ENCODE results near the gene USP33.
"Not testable (repeated sequence)": the region's sequence is repeated elsewhere in the genome, so short reads cannot be mapped to it uniquely, and the experiment has no call there.

USP33 gene

GRCh38 chr1:77759071-77760028 lies at the start of gene USP33:
TSS of gene USP33 (minus strand) at chr1:77759852. CDS start at chr1:77741697, 18,155 bp downstream.
- no peak for FAIRE-seq

GRCh38 chr1:77803371-77803770 lies 43.7 kb upstream of the USP33 start:
- FAIRE-seq = no peak

GRCh38 chr1:77802026-77802425 lies 42.4 kb upstream of the USP33 start:
- FAIRE-seq = no peak

GRCh38 chr1:77797991-77798390 lies 38.3 kb upstream of the USP33 start:
- no peak for FAIRE-seq

GRCh38 chr1:77796695-77797405 lies 37.2 kb upstream of the USP33 start:
- FAIRE-seq = no peak

- FAIRE-seq = no peak
These were observed 34.9 kb upstream of the USP33 start for GRCh38 chr1:77794550-77794949.

GRCh38 chr1:77786093-77786741 lies 26.6 kb upstream of the USP33 start:
- not testable (repeated sequence) for FAIRE-seq

- no peak for FAIRE-seq
These were observed 23.5 kb upstream of the USP33 start for GRCh38 chr1:77783141-77783540.

- FAIRE-seq = no peak
These were observed 22.0 kb upstream of the USP33 start for GRCh38 chr1:77781683-77782082.

- no peak for FAIRE-seq
These were observed 20.1 kb upstream of the USP33 start, which contains the start of gene MIGA1 for GRCh38 chr1:77779529-77780281. TSS of gene MIGA1 (plus strand) at chr1:77779649. CDS start at chr1:77783253, 3,604 bp downstream.

GRCh38 chr1:77776007-77776700 lies 16.5 kb upstream of the USP33 start:
- FAIRE-seq = no peak

GRCh38 chr1:77768006-77768405 lies 8.4 kb upstream of the USP33 start:
- FAIRE-seq = no peak

- FAIRE-seq = no peak
These were observed 2.4 kb upstream of the USP33 start for GRCh38 chr1:77762072-77762476.

- FAIRE-seq = no peak
These were observed 2.0 kb downstream of the USP33 start for GRCh38 chr1:77757603-77758002.

- FAIRE-seq = no peak
These were observed 2.5 kb downstream of the USP33 start for GRCh38 chr1:77757066-77757584.

GRCh38 chr1:77756052-77756754 lies 3.4 kb downstream of the USP33 start:
- no peak for FAIRE-seq

GRCh38 chr1:77749489-77749888 lies 10.2 kb downstream of the USP33 start:
- not testable (repeated sequence) for FAIRE-seq

- no peak for FAIRE-seq
These were observed 15.1 kb downstream of the USP33 start for GRCh38 chr1:77744576-77744975.

- FAIRE-seq = no peak
These were observed 17.6 kb downstream of the USP33 start for GRCh38 chr1:77742011-77742555.

GRCh38 chr1:77741316-77741715 lies 18.3 kb downstream of the USP33 start:
- no peak for FAIRE-seq
